HG03378 (cell line): Measurements from ENCODE around the gene RASGRP4.
"Not testable (repeated sequence)": the region's sequence is repeated elsewhere in the genome, so short reads cannot be mapped to it uniquely, and the experiment has no call there.

Source experiments
- ATAC-seq: cut with Tn5 transposase; IDR thresholded peaks from one replicate; pipeline ENCODE4 v1.9.1; 2021; ENCODE audit warnings: mild to moderate bottlenecking, moderate library complexity; ENCODE audit not compliant: unreplicated experiment

RASGRP4 gene, protein sequence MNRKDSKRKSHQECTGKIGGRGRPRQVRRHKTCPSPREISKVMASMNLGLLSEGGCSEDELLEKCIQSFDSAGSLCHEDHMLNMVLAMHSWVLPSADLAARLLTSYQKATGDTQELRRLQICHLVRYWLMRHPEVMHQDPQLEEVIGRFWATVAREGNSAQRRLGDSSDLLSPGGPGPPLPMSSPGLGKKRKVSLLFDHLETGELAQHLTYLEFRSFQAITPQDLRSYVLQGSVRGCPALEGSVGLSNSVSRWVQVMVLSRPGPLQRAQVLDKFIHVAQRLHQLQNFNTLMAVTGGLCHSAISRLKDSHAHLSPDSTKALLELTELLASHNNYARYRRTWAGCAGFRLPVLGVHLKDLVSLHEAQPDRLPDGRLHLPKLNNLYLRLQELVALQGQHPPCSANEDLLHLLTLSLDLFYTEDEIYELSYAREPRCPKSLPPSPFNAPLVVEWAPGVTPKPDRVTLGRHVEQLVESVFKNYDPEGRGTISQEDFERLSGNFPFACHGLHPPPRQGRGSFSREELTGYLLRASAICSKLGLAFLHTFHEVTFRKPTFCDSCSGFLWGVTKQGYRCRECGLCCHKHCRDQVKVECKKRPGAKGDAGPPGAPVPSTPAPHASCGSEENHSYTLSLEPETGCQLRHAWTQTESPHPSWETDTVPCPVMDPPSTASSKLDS

DNA sequence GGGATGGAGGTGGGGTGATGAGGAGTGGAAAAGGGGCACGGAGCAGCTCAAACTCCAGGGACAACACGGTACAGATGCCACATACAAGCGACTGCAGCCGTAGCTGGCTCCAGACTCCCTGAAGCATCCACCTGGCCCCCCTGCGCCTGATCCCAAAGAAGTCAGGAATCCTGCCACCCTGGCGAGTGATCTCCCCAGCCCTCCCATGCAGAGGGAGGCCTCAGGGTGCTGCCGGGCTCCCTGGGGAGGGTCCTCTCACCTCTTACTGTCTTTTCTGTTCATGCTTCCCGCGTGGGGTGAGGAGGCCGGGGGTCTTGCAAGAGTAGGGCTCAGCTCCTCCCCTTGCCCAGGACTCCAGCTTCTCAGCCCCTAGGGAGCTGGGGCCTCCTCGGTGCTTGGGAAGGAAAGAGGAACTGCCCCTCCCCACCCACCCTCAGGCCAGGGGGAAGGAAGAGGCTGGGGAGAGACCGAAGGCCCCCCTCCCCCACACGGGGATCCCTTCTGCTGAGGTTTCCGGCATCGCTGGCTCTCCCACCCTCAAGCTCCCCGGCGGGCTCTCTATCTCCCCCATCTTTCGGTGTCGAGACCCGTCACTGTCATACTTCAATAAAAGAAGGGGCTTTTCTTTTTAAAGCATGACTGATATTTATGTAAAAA, at the start of gene RASGRP4:
Gene RASGRP4, minus strand, starts transcription at position 410 of the 657 bp plus-strand sequence. Its CDS starts 128 bp downstream, at position 282.
- no peak for ATAC-seq

DNA sequence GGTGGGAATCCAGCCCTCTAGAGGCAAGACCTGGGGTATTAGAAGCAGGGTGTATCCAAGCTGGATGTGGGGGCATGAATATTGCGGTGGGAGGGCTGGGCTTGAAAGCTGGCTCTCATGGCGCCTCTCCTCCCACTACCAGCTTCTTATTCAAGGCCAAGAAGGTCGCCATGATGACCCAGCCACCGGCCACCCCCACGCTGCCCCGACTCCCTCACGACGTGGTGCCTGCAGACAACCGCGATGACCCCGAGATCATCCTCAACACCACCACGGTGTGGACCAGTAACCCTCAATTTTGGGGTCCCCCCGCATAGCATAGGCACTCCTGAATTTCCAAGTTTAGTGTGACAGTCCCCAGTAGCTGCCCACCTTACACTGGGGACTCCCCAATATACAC, 49.2 kb upstream of the RASGRP4 start:
- no peak for ATAC-seq

DNA sequence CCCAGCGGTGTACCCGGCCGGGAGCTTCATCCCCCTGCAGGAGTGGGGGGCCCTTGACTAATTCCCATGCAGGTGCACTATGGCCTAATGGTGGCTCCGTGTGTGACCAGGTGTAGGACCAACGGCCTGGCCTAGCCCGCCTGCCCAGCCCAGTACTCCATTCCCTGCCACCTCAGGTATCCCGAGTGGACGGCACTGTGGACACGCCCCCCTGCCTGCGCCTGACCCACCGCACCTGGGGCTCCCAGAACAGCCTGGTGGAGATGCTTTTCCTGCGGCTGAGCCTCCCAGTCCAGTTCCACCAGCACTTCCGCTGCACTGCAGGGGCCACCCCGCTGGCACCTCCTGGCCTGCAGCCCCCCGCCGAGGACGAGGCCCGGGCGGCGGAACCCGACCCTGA, 47.2 kb upstream of the RASGRP4 start:
- ATAC-seq: no peak

DNA sequence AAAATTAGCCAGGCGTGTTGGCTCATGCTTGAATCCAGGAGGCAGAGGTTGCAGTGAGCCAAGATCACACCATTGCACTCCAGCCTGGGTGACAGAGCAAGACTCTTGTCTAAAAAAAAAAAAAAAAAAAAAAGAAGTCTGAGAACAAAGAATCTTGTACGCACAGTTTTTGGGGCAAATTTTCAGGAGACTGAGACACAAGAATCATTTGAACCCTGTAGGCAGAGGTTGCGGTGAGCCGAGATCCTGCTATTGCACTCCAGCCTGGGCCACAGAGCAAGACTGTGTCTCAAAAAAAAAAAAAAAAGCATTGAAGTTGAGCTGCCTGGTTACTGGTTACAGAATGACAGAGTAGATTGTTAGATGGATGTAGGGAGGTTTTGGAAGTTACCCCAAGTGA, 46.7 kb upstream of the RASGRP4 start:
- not testable (repeated sequence) for ATAC-seq

DNA sequence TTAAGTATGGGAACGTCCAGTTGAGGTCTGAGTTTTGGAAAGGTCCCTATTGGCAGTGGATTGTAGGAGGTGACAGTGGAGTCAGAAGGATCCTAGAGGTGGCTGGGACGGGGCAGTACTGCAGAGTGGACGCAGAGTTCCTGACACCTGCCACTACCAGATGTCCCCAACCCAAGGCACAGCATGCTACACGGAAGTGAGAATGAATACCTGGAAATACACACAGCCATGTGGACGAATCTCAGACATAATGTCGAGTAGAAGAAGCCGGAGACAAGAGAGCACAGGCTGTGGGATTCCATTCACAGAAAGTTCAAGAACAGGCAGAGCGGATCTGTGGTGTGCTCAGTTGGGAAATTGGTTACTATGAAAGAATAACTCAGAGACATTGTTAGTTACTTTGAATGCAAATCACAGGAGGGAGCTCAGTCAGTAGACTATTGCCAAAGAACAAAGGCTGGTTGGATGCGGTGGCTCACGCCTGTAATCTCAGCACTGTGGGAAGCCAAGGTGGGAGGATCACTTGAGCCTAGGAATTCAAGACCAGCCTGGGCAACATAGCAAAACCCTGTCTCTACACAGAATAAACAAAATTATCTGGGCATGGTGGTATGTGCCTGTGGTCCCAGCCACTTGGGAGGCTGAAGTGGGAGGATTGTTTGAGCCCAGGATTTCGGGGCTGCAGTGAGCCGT, 44.9 kb upstream of the RASGRP4 start:
- no peak for ATAC-seq

DNA sequence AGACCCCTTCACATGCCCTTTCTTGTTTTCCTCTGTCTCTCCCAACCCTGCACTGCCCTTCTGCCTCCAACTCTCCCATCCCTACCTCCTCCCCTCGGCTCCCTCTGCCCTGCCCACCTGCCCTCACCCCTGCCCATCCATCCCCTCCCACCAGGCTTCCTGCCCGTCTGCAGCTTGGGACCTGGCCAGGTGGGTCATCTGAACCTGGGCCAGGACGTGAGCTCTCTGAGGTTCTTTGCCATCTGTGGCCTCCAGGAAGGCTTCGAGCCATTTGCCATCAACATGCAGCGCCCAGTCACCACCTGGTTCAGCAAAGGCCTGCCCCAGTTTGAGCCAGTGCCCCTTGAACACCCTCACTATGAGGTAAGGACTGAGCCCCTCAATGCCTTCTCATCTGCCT, 43.1 kb upstream of the RASGRP4 start:
- ATAC-seq: no peak

DNA sequence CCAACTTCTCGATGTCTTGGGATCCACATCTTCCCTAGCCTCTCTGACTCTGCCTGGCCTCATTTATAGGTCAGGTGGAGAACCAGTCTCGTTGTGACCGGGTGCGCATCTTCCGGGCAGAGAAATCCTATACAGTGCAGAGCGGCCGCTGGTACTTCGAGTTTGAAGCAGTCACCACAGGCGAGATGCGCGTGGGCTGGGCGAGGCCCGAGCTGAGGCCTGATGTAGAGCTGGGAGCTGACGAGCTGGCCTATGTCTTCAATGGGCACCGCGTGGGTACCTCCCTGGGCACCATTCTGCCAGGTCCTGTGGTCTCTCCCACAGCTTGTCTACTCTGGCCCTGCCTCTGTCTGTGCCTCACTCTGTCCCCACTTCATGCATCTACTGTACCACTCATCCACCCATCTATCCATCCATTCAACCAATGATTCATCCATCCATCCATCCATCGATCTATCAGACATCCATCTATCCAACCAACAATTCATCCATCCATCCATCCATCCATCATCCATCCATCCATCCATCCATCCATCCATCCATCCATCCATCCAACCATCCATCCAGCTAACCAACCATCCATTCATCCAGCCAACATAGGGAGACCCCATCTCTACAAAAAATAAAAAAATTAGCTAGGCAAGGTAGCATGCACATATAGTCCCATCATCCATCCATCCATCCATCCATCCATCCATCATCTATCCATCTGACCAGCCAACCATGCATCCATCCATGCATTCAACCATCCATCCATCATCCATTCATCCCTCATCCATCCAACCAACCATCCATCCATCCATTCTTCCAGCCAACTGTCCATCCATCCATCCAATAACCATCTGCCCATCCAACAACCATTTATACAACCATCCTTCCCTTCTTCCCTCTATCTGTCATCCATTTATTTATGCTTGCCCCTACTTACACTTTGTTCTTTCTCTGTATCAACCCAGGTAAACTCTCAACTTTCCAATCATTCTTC, 41.8 kb upstream of the RASGRP4 start:
- ATAC-seq: no peak

DNA sequence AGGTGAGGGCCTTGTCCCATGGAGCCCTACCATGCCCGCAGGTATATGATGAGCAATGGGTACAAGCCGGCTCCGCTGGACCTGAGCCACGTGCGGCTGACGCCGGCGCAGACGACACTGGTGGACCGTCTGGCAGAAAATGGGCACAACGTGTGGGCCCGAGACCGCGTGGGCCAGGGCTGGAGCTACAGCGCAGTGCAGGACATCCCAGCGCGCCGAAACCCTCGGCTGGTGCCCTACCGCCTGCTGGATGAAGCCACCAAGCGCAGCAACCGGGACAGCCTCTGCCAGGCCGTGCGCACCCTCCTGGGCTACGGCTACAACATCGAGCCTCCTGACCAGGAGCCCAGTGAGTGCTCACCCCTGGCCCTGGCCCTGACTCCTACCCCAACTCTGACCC, 40.0 kb upstream of the RASGRP4 start:
- ATAC-seq: no peak

DNA sequence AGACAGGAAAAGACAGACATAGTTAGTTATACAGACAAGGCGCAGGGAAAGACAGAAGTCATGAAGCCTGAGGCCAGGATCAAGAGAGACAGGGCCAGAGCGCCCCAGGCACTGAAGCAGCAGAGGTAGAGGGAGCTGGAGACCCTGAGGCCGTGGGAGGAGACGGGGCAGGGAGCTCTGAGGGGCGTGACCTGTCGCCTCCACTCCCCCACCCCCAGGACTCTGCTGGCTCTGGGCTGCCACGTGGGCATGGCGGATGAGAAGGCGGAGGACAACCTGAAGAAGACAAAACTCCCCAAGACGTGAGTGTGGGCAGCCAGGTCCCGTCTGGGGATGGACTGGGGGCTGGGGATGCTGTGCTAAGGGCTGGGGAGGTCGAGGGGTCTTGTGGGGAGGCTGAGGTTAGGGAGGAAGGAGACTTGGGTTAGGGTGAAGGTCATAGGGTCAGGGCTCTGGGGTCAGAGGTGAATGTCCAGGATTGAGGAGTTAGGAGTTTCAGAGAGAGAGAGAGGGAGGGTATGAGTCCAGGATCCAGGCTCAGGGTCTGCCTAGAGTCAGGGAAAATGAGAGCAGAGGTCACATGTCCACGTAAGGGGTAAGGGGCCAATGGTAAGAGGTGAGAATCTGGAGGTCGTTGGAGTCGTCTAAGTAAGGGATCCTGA, 38.5 kb upstream of the RASGRP4 start:
- no peak for ATAC-seq

DNA sequence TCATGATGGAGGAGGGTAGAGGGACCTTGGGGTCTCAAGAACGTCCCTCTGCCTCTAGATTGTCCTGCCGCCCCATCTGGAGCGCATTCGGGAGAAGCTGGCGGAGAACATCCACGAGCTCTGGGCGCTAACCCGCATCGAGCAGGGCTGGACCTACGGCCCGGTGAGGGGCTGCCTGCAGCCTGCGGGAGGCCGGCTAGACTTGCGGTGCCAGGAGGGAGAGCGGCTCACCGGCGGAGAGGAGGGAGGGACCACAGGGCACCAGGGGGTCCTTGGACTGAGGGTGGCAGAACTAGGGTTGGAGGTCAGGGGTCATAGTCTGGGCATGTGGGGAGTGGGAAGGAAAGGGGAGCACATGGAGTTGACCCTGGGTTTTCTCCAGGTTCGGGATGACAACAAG, 37.3 kb upstream of the RASGRP4 start:
- ATAC-seq: no peak

DNA sequence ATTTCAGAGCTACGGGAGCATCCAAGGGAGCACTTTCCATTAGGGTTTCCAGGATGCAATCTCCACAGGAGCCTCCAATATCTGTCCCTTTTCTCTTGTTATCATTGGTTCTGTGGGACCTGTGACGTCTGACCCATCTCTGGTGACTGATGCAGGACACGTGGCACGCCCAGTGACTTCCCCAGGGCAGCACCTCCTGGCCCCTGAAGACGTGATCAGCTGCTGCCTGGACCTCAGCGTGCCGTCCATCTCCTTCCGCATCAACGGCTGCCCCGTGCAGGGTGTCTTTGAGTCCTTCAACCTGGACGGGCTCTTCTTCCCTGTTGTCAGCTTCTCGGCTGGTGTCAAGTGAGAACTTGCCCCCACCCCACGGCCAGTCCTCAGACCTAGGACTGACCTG, 33.0 kb upstream of the RASGRP4 start:
- ATAC-seq: no peak

DNA sequence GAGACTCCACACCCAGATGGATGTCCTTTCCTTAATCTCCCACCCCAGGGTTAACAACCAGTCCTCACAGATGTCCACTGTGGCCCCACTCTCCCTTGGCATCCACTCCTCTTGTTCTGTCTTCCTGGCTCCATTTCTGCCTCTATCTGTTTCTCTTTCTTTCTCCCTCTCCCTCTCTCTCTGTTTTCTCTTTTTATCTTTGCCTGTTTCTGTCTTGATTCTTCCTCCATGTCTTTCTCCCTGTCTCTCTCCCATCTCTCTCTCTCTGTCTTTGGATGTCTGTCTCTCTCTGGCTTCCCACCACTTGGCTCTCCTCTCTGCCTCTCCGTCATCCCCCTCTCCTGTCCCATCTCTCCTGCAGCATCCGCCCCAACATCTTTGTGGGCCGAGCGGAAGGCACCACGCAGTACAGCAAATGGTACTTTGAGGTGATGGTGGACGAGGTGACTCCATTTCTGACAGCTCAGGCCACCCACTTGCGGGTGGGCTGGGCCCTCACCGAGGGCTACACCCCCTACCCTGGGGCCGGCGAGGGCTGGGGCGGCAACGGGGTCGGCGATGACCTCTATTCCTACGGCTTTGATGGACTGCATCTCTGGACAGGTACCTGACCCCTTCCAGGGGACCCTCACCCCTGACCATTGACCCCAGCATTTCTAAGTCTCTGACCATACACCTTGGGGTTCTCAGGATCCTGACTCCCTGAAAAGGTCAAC, 31.8 kb upstream of the RASGRP4 start:
- ATAC-seq: no peak

DNA sequence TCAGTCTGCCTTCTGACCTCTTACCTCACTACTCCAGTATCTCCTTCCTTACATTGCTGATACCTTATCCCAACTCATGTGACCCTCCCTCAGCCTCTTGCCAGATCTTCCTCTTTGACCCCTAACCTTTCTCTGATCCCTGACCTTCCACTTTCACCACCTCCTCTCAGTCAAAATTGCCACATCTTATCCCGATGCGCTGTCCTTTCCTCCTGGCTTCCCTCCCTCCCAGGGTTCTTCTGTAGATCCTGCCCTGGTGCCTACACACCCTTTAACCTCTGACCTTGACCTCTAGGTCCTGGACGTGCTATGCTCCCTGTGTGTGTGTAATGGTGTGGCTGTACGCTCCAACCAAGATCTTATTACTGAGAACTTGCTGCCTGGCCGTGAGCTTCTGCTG, 31.2 kb upstream of the RASGRP4 start:
- ATAC-seq: no peak

DNA sequence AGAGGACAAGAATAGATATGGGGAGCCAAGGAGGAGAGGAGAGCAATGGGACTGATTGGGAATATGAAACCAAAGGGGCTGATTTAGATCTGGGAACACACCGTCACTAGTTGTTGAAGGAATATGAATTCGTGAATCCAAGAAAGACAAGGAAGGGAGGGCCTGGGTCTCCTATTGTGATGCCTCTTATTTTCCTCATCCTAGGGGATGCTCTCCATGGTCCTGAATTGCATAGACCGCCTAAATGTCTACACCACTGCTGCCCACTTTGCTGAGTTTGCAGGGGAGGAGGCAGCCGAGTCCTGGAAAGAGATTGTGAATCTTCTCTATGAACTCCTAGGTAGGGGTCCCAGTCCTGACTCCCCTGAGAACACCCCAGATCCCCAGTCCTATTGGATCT, 29.0 kb upstream of the RASGRP4 start:
- no peak for ATAC-seq

DNA sequence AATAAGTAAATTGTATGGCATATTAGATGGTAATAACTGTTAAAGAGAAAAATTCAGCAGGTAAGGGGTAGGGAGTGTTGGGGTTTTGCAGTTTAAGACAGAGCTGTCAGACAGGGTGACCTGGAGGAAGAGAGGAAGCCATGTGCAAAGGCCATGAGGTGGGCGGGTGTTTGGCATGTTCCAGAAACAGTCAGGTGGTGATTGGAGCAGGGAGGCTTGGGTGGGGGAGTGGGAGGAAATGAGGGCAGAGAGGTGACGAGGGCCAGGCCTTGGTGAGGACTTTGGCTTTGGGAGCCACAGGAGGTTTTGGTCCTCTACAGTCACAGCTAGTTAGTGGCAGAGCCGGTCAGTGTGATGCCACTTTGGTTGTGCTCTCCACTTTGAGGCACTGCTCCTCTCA, 27.6 kb upstream of the RASGRP4 start:
- ATAC-seq: no peak

DNA sequence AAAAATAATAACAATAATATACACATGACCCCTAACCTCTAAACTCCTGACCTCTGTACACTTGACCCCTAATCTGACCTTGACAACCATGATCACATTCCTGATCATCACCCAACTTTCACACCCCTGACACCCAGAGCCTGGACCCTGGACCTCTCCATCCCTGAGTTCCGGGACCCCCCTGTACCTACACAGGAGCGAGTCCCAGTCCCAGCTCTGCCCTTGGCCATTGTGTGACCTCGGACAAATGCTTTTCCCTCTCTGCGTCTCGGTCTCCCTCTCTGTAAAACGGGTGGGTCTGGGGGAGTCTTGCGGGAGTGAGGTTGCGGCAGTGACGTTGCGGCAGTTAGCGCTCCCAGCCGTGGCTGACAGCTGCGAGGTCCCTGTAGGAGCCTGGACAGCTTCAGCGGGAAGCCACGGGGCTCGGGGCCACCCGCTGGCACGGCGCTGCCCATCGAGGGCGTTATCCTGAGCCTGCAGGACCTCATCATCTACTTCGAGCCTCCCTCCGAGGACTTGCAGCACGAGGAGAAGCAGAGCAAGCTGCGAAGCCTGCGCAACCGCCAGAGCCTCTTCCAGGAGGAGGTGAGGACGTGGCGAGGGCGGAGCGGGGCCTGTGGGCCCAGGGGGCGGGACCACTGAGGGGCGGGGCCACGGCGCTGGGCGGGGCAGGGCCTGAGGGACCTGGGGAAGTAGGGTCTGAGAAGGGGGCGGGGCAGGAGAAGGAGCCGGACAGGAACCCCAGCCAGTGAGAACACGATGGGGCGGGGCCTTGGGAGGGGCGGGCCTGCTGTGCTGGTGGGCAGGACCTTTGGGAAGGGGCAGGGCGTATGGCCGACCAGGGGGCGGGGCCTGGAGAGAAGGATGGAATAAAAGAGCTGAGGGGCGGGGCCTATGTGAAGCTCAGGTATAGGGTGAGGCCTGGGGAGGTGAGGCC, 26.7 kb upstream of the RASGRP4 start:
- no peak for ATAC-seq

DNA sequence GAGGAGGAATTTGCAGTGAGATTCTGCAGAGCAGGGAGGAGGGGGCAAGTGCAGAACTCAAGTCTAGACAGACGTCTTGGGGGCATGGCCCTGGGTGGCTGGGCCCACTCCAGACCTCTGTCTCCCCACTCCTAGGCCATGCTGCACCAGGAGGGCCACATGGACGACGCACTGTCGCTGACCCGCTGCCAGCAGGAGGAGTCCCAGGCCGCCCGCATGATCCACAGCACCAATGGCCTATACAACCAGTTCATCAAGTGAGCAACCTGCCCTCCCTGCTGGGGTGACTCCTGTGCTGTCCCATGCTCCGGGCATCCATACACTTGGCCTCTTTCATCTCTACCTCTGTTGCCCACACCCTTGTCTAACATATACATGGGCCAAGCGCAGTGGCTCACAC, 25.6 kb upstream of the RASGRP4 start:
- ATAC-seq: no peak

DNA sequence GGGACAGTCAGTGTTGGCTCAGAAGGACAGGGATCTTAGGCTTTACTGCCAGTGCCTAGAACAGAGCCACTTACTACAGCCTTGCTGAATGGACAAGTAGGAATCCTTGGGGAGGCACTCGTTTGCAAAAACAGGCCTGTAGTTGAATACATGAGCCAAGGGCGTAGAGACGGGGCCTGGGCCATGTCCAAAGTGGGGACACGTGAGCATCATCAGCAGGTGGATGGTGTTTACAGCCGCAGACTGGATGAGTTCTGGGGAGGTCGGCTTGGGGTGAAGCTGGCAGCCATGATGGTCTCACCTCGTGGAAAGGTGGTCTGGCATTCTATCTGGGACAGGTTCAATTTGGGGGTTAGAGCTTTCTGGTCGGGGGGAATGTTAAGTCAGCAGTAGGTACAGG, 25.0 kb upstream of the RASGRP4 start:
- no peak for ATAC-seq
